ENCODE results near the gene TSHZ2. TPM values are rescaled to one million over a fixed set of nuclear protein-coding genes. Genes with fewer than 3 reads are reported as not detected.

The TSHZ2 gene
- total and polyA plus RNA-seq, 9 of the 15 experiments (the other 6 are each of a cell fraction or from before 2014, with no cell fraction given), result 0.03 to 0.20 (median 0.05) TPM; not detected in 4

DNA sequence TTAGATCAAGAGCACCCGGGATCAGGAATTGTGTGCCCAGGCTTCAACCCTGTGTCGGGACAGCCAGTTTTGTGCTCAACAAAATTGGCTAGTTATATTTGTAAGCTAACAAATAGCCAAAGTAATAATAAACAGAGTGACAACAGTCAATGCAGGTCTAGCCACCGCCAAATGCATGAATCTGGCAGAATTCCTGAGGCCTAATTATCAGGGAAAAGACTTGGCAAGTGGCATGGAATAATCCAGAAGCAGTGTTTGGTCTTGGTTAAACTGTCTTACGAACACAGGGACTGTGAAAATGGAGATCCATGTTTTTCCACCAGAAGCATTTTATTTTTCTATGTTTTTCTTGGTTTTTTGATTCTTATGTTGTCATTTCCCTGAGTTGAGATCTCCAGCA lies 352.7 kb downstream of the TSHZ2 start:
- Histone ChIP-seq H3K9me3 (replicated peaks; ENCODE audit: control insufficient read depth, insufficient read depth, low read depth, low read length) (no peaks in the 10 kb centered on the region), H3K36me3 (ENCODE audit: control insufficient read depth, insufficient read depth, low read length) (no peaks in the 10 kb centered on the region), H3K4me2 (ENCODE audit: insufficient read depth, low read length) (no peak overlapping the region), H3K9me1 (ENCODE audit: control insufficient read depth, insufficient read depth, low read length) (no peaks in the 10 kb centered on the region), H2AFZ (ENCODE audit: low read depth, low read length) (no peak overlapping the region), H3K27me3 (ENCODE audit: control insufficient read depth in 2 of 2, insufficient read depth in 2 of 2, low read length in 2 of 2) (no peaks in the 10 kb centered on the region; a peak in 1 of 5 replicates), H3K9ac (ENCODE audit: insufficient read depth in 1 of 2, low read depth in 2 of 2, low read length in 2 of 2) (no peak overlapping the region), H3K4me1 (replicated peaks in 1 of 2; ENCODE audit: control insufficient read depth in 2 of 2, insufficient read depth in 2 of 2, low read length in 2 of 2) (peaks cover 0 to 6% of the 10 kb centered on the region in 2 experiments; a peak in 3 of 5 replicates), H3K4me3 (no peak overlapping the region), H3K79me2 (ENCODE audit: control insufficient read depth, insufficient read depth, low read length) (no peaks in the 10 kb centered on the region), H4K20me1 (replicated peaks; ENCODE audit: control insufficient read depth, insufficient read depth, low read length) (no peaks in the 10 kb centered on the region), H3K27ac (ENCODE audit: extremely low read depth, low read depth, low read length) (no peak overlapping the region)
- ChIA-PET POLR2A (no interaction called here), CTCF (ENCODE audit: low intra/inter-chr PET ratio) (no interaction called here)
- intact Hi-C loops (cut with micrococcal nuclease), result no loop called here
- ATAC-seq (no peak), DNase-seq (ENCODE audit: extremely low read depth in 1 of 4, low spot score in 3 of 4) (no peak), FAIRE-seq (no peak)
- WGBS (ENCODE audit: insufficient coverage, low coverage, missing lambda C conversion rate), result 25% methylated on average over 4 of the region's 4 CpGs
- TF ChIP-seq, protein P1, sequence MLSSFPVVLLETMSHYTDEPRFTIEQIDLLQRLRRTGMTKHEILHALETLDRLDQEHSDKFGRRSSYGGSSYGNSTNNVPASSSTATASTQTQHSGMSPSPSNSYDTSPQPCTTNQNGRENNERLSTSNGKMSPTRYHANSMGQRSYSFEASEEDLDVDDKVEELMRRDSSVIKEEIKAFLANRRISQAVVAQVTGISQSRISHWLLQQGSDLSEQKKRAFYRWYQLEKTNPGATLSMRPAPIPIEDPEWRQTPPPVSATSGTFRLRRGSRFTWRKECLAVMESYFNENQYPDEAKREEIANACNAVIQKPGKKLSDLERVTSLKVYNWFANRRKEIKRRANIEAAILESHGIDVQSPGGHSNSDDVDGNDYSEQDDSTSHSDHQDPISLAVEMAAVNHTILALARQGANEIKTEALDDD (IDR thresholded peaks at IDR 0.05), result no peak
- TF ChIP-seq BMI1 (IDR thresholded peaks at IDR 0.05; ENCODE audit: low read length) (no peak), FOXJ3 (CRISPR knock-in tag; IDR thresholded peaks at IDR 0.05) (no peak), SRSF1 (IDR thresholded peaks at IDR 0.05; ENCODE audit: low read depth, low read length) (no peak), SLC30A9 (CRISPR knock-in tag; IDR thresholded peaks at IDR 0.05) (no peak), ZZZ3 (IDR thresholded peaks at IDR 0.05) (no peak), NFIC (IDR thresholded peaks at IDR 0.05) (no peak), LCOR (CRISPR knock-in tag; IDR thresholded peaks at IDR 0.05) (no peak), TCF3 (CRISPR knock-in tag; IDR thresholded peaks at IDR 0.05) (no peak), POLR2B (IDR thresholded peaks at IDR 0.05; ENCODE audit: low read depth, partially characterized antibody) (no peak), ZNF785 (CRISPR knock-in tag; IDR thresholded peaks at IDR 0.05) (no peak), ZNF431 (CRISPR knock-in tag; IDR thresholded peaks at IDR 0.05) (no peak), BRD9 (IDR thresholded peaks at IDR 0.05; ENCODE audit: low read depth, partially characterized antibody) (no peak), ZSCAN29 (IDR thresholded peaks at IDR 0.05) (no peak), BCOR (IDR thresholded peaks at IDR 0.05) (no peak), CBX8 (IDR thresholded peaks at IDR 0.05; ENCODE audit: borderline replicate concordance, extremely low read depth, low read depth, low read length, poor library complexity, severe bottlenecking) (no peak)
- TF ChIP-seq, protein P2, sequence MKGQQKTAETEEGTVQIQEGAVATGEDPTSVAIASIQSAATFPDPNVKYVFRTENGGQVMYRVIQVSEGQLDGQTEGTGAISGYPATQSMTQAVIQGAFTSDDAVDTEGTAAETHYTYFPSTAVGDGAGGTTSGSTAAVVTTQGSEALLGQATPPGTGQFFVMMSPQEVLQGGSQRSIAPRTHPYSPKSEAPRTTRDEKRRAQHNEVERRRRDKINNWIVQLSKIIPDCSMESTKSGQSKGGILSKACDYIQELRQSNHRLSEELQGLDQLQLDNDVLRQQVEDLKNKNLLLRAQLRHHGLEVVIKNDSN (CRISPR knock-in tag; IDR thresholded peaks at IDR 0.05), result no peak
- no TSS peak for BruUV-seq (replicated peaks)
- in situ Hi-C loops (cut with MboI), result no loop called here
